ENCODE data around the gene ANKRD33B. TPM values are rescaled to one million over a fixed set of nuclear protein-coding genes. Genes with fewer than 3 reads are reported as not detected.

The ANKRD33B gene
- polyA plus RNA-seq, 3 donors: 0.05 TPM; not detected in 2

GRCh38 chr5:10689391-10690081 lies 125.7 kb downstream of the ANKRD33B start:
- peak; percentile 11 to 19 (median 15) for DNase-seq

More at GRCh38 chr5:10689391-10690081, 125.7 kb downstream of the ANKRD33B start:
- no peaks in the 10 kb centered on the region for H3K27me3 ChIP-seq (ENCODE audit: control insufficient read depth in 2 of 2, insufficient read depth in 2 of 2, low read length in 2 of 2)
- no peak overlapping the region for H3K4me3 Mint-ChIP-seq
- TF ChIP-seq, protein P1, sequence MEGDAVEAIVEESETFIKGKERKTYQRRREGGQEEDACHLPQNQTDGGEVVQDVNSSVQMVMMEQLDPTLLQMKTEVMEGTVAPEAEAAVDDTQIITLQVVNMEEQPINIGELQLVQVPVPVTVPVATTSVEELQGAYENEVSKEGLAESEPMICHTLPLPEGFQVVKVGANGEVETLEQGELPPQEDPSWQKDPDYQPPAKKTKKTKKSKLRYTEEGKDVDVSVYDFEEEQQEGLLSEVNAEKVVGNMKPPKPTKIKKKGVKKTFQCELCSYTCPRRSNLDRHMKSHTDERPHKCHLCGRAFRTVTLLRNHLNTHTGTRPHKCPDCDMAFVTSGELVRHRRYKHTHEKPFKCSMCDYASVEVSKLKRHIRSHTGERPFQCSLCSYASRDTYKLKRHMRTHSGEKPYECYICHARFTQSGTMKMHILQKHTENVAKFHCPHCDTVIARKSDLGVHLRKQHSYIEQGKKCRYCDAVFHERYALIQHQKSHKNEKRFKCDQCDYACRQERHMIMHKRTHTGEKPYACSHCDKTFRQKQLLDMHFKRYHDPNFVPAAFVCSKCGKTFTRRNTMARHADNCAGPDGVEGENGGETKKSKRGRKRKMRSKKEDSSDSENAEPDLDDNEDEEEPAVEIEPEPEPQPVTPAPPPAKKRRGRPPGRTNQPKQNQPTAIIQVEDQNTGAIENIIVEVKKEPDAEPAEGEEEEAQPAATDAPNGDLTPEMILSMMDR (IDR thresholded peaks at IDR 0.05): peak; percentile 53
- H3K9me3 ChIP-seq (replicated peaks in 1 of 2; ENCODE audit: control insufficient read depth in 1 of 2, insufficient read depth in 1 of 2, low read length in 2 of 2): no peaks in the 10 kb centered on the region
- peaks cover 53 to 61% of the 10 kb centered on the region in 2 donors for H3K36me3 Mint-ChIP-seq
- H3K36me3 ChIP-seq (replicated peaks in 1 of 2; ENCODE audit: control insufficient read depth in 1 of 2, insufficient read depth in 2 of 2, low read length in 2 of 2): peaks cover 9 to 59% of the 10 kb centered on the region in 2 donors
- no peaks in the 10 kb centered on the region for H3K4me1 ChIP-seq (ENCODE audit: control insufficient read depth in 1 of 2, insufficient read depth in 2 of 2, low read length in 2 of 2)
- peaks cover 3% of the 10 kb centered on the region for H3K4me1 Mint-ChIP-seq
- no peak overlapping the region for H3K4me3 ChIP-seq (replicated peaks in 1 of 3; ENCODE audit: low read depth in 2 of 3, low read length in 3 of 3)
- H3K27ac Mint-ChIP-seq: peak overlapping the region in 4 of 7 donors; percentile 23 to 76 (median 46)
- no peak overlapping the region for H3K9ac ChIP-seq (ENCODE audit: insufficient read depth, low read length, poor library complexity, severe bottlenecking)
- peaks cover 0 to 3% (median 0%) of the 10 kb centered on the region in 3 donors for H3K27me3 Mint-ChIP-seq (ENCODE audit: low read depth in 3 of 3)
- no peak overlapping the region for H3K4me2 ChIP-seq (replicated peaks; ENCODE audit: extremely low read depth, low read length, poor library complexity, severe bottlenecking)
- intact Hi-C loops (cut with micrococcal nuclease): loop anchor here (10.0 kb wide), 2 partner anchors 165 to 235 kb away; no protein-coding TSS in a partner anchor
- 56% methylated on average over 11 of the region's 11 CpGs for WGBS (ENCODE audit: insufficient coverage)
- H3K9me3 Mint-ChIP-seq: peaks cover 0 to 3% (median 0%) of the 10 kb centered on the region in 7 donors
- peaks cover 58% of the 10 kb centered on the region for H3K79me2 ChIP-seq (ENCODE audit: insufficient read depth, low read length)
- peaks cover 47% of the 10 kb centered on the region for H4K20me1 ChIP-seq (ENCODE audit: insufficient read depth, low read length)
- H3K27ac ChIP-seq (ENCODE audit: low read depth in 1 of 2, low read length in 2 of 2): peak overlapping the region in 1 of 2 donors; percentile 9
- no peak overlapping the region for H2AFZ ChIP-seq (ENCODE audit: insufficient read depth, low read depth, low read length, poor library complexity, severe bottlenecking)

Measured in CD14-positive monocyte (primary cell).